ENCODE measurements around the gene AGER. TPM values are rescaled to one million over a fixed set of nuclear protein-coding genes. Genes with fewer than 3 reads are reported as not detected.

The AGER gene
- total RNA-seq: 1 to 10 TPM in 3 of 4 donors, under 1 TPM in 1; 0.59 to 1.7 (median 1.4) TPM

DNA sequence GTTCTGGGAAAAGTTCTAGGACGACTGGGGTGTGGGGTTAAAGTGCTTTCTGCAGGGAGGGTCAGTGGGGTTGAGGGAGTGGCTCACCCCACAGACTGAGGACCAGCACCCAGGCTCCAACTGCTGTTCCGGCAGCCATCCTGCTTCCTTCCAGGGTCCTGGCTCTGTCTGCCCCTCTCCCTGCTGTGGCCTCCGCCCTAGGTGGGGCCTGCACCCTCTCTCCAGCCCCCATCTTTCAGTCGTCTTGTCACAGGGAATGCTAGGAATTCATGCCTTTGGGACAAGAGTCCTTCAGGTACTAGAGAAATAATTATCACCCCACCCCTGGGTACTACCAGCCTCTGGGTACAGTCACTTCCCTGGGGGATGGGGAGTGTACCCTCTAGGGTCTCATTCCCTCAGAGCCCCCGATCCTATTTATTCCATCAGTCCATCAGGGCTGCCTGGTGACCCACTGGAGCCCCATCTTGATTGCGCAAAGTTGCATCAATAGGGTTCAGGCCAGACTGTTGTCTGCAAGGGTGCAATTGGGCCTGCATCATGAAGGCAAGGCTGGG lies at the start of gene AGER:
Gene AGER (minus strand): TSS at position 170 of the 557 bp plus-strand sequence. CDS start 31 bp downstream, at position 139.
- no peak for TF ChIP-seq CTCF (IDR thresholded peaks at IDR 0.05)
- TF ChIP-seq POLR2A (IDR thresholded peaks at IDR 0.05): no peak
- 85 to 95% methylated on average over 4 to 6 of the region's 6 CpGs for WGBS, 2 donors
- no peak for DNase-seq
- intact Hi-C loops (cut with DNase I): no loop called here
- H3K36me3 ChIP-seq: peaks cover 15 to 74% (median 19%) of the 10 kb centered on the region in 3 donors
- H3K4me1 ChIP-seq: peaks cover 20 to 84% (median 45%) of the 10 kb centered on the region in 3 donors
- H3K27ac ChIP-seq: peak within 1 kb of the TSS; percentile 64 to 99 (median 82)
- no peak within 1 kb of the TSS for H3K4me3 ChIP-seq
- H3K27me3 ChIP-seq: no peaks in the 10 kb centered on the region
- no peaks in the 10 kb centered on the region for H3K9me3 ChIP-seq

DNA sequence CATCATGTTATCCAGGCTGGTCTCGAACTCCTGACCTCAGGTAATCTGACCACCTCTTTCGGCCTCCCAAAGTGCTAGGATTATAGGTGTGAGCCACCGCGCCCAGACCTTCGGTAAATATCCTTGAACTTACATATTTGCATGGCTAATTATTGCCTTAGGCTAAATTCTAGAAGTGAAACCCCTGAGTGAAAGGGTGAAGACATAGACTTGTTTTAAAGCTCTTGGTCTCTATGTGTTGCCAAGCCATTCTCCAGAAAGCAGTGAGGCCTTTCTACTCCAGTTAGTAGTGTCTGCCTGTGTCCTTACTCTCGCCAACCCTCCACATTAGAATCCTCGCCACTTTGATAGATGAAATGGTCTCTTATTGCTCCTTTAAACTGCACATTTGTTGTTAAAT lies 42.4 kb upstream of the AGER start:
- DNase-seq: no peak
- Histone ChIP-seq H3K27ac (no peak overlapping the region), H3K9me3 (no peaks in the 10 kb centered on the region), H3K27me3 (no peaks in the 10 kb centered on the region), H3K4me3 (no peak overlapping the region), H3K36me3 (no peaks in the 10 kb centered on the region), H3K4me1 (peaks cover 5 to 25% (median 6%) of the 10 kb centered on the region in 3 donors)
- intact Hi-C loops (cut with DNase I): no loop called here
- WGBS, 2 donors: 80 to 85% methylated on average over 7 of the region's 7 CpGs
- TF ChIP-seq CTCF (IDR thresholded peaks at IDR 0.05): no peak
- TF ChIP-seq POLR2A (IDR thresholded peaks at IDR 0.05): no peak

GRCh38 chr6:32224696-32225095 lies 40.6 kb upstream of the AGER start:
- Histone ChIP-seq H3K36me3 (no peaks in the 10 kb centered on the region), H3K27me3 (no peaks in the 10 kb centered on the region), H3K4me3 (no peak overlapping the region), H3K9me3 (no peaks in the 10 kb centered on the region), H3K4me1 (peaks cover 5 to 25% (median 6%) of the 10 kb centered on the region in 3 donors), H3K27ac (no peak overlapping the region)
- no peak for DNase-seq
- TF ChIP-seq CTCF (IDR thresholded peaks at IDR 0.05): no peak
- TF ChIP-seq POLR2A (IDR thresholded peaks at IDR 0.05): no peak
- 63 to 72% methylated on average over 1 to 2 of the region's 2 CpGs for WGBS, 2 donors
- intact Hi-C loops (cut with DNase I): no loop called here

- Histone ChIP-seq H3K36me3 (no peaks in the 10 kb centered on the region), H3K9me3 (no peaks in the 10 kb centered on the region), H3K27ac (peak within 1 kb of the TSS; percentile 24 to 73 (median 66)), H3K4me1 (peaks cover 5 to 25% (median 6%) of the 10 kb centered on the region in 3 donors), H3K27me3 (no peaks in the 10 kb centered on the region), H3K4me3 (peak within 1 kb of the TSS; percentile 1 to 55 (median 24))
- DNase-seq: no peak
- no peak for TF ChIP-seq POLR2A (IDR thresholded peaks at IDR 0.05)
- TF ChIP-seq CTCF (IDR thresholded peaks at IDR 0.05): no peak
- 28 to 37% methylated on average over 6 to 7 of the region's 20 CpGs for WGBS, 2 donors
- intact Hi-C loops (cut with DNase I): no loop called here
These were observed 39.5 kb upstream of the AGER start, which contains the start of gene NOTCH4 for GRCh38 chr6:32223258-32224235. Gene NOTCH4 (minus strand): TSS chr6:32224067. CDS start chr6:32223928, 139 bp downstream.
